Mesodermal cell (in vitro differentiated cells): Measurements from ENCODE around the gene CABP4.

Experiments
- H3K27ac ChIP-seq: 2 replicates; pipeline ENCODE4 v1.7.0; 2013; ENCODE audit warnings: mild to moderate bottlenecking, low read depth, low read length, moderate library complexity; ENCODE audit not compliant: severe bottlenecking
- H3K36me3 ChIP-seq: 2 replicates; pipeline ENCODE4 v1.7.1; 2013; ENCODE audit warnings: mild to moderate bottlenecking, low read length, moderate library complexity; ENCODE audit not compliant: control insufficient read depth, insufficient read depth
- H3K4me1 ChIP-seq: one replicate; pipeline ENCODE4 v1.7.1; 2013; ENCODE audit warnings: mild to moderate bottlenecking, low read length; ENCODE audit not compliant: insufficient read depth, control insufficient read depth, poor library complexity, severe bottlenecking
- H3K4me3 ChIP-seq: 2 replicates; pipeline ENCODE4 v1.7.0; 2013; ENCODE audit warnings: low read length, control low read depth, mild to moderate bottlenecking; ENCODE audit not compliant: insufficient read depth, poor library complexity, severe bottlenecking; ENCODE audit errors: extremely low read depth
- H3K9me3 ChIP-seq: 2 replicates; pipeline ENCODE4 v1.7.1; 2013; ENCODE audit warnings: mild to moderate bottlenecking, low read length, moderate library complexity; ENCODE audit not compliant: control insufficient read depth
- WGBS, 2 experiments: methylation state at CpG; one replicate each; pipeline ENCODE4 v1.1.5; 2013; ENCODE audit warnings: missing lambda C conversion rate in 2 of 2; ENCODE audit not compliant: insufficient coverage in 2 of 2; 5-methylcytosine and 5-hydroxymethylcytosine counted together

CABP4 gene

DNA sequence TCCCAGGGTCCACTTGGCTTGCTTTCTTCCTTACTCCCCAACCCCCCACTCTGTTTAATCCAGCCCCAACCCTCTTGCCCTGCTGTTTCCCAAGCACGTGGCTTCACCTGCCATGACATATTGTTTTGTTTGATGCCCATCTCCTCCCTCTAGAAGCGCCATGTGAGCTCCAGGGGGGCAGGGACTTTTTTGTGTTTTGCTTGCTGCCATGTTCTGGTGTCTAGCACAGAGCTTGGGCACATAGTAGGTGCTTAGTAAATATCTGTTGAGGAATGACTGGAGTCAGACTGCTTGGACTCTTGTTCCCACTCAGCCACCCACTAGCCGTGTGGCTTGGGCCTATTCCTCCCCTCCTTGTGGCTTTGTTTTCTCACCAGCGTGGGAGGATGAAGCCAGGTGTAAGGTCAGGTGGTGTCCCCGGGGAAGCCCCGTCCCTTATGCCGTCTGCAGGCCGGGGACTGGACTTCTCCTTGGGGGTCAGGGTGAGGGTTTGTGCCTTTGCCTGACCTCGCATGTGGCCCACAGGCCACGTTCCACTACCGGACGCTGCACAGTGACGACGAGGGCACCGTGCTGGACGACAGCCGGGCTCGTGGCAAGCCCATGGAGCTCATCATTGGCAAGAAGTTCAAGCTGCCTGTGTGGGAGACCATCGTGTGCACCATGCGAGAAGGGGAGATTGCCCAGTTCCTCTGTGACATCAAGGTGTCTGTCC is 31.5 kb downstream of the CABP4 start:
- Histone ChIP-seq H3K9me3 (peaks cover 6% of the 10 kb centered on the region), H3K36me3 (peaks cover 35% of the 10 kb centered on the region), H3K4me3 (no peak overlapping the region), H3K27ac (no peak overlapping the region), H3K4me1 (no peaks in the 10 kb centered on the region)
- WGBS, 2 experiments = 95 to 97% methylated on average over 13 to 16 of the region's 20 CpGs

DNA sequence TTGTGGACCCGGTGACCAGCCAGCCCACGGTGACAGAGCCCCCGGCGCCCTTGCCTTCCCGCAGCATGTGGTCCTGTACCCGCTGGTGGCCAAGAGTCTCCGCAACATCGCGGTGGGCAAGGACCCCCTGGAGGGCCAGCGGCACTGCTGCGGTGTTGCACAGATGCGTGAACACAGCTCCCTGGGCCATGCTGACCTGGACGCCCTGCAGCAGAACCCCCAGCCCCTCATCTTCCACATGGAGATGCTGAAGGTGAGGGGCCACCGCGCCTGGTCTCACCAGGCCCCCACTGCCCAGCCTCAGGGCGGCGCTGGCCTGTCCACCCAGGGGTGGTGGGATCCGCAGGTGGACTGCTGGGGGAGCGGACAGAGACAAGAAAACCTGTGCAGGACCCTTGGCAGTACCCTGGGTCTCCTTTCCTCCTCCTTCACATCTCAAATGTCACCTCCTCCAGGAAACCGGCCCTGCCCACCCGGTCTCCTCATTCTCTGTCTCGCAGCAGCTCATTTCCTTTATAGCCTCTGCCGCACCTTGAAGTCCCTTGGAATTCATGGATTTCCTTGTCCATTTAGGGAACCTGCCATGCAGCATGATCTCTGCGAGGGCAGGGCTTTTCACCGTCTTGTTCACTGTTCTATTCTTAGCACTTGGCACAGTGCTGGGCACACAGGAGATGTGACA is 34.2 kb downstream of the CABP4 start:
- Histone ChIP-seq H3K27ac (no peak overlapping the region), H3K4me1 (no peaks in the 10 kb centered on the region), H3K36me3 (peaks cover 52% of the 10 kb centered on the region), H3K9me3 (no peaks in the 10 kb centered on the region), H3K4me3 (no peak overlapping the region)
- WGBS, 2 experiments = 90 to 95% methylated on average over 16 to 19 of the region's 25 CpGs

DNA sequence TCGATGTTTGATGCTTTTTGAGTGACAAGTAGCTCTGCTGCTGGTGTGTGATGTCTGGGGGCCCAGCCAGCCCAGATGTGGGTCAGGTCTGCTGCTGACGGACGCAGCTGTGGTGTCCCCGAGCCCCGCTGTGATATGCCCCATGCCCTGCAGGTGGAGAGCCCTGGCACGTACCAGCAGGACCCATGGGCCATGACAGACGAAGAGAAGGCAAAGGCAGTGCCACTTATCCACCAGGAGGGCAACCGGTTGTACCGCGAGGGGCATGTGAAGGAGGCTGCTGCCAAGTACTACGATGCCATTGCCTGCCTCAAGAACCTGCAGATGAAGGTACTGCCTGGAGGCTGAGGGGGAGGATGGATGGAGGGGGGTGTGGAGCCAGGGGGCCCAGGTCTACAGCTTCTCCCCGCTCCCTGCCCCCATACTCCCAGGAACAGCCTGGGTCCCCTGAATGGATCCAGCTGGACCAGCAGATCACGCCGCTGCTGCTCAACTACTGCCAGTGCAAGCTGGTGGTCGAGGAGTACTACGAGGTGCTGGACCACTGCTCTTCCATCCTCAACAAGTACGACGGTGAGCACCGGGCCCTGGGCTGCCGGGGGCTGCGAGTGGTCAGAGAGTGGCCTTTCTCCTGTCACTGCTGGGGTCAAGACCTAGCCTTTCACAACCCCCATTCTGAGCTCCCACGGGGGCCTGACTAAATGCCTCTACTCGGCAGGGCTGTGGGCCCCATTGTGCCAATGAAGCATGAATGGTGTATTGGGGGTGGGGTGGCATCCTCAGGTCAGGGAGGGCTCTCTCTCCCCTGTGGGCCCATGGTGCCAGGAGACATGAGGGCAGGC is 35.0 kb downstream of the CABP4 start:
- WGBS, 2 experiments = 95 to 96% methylated on average over 19 of the region's 23 CpGs
- Histone ChIP-seq H3K36me3 (peaks cover 57% of the 10 kb centered on the region), H3K4me1 (no peaks in the 10 kb centered on the region), H3K4me3 (no peak overlapping the region), H3K27ac (no peak overlapping the region), H3K9me3 (no peaks in the 10 kb centered on the region)

DNA sequence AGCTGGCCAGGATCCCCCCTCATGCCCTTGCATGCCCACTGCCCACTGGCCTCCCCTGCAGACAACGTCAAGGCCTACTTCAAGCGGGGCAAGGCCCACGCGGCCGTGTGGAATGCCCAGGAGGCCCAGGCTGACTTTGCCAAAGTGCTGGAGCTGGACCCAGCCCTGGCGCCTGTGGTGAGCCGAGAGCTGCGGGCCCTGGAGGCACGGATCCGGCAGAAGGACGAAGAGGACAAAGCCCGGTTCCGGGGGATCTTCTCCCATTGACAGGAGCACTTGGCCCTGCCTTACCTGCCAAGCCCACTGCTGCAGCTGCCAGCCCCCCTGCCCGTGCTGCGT is 35.5 kb downstream of the CABP4 start:
- Histone ChIP-seq H3K4me3 (no peak overlapping the region), H3K4me1 (no peaks in the 10 kb centered on the region), H3K36me3 (peaks cover 63% of the 10 kb centered on the region), H3K27ac (no peak overlapping the region), H3K9me3 (no peaks in the 10 kb centered on the region)
- 97% methylated on average over 13 to 15 of the region's 15 CpGs for WGBS, 2 experiments

DNA sequence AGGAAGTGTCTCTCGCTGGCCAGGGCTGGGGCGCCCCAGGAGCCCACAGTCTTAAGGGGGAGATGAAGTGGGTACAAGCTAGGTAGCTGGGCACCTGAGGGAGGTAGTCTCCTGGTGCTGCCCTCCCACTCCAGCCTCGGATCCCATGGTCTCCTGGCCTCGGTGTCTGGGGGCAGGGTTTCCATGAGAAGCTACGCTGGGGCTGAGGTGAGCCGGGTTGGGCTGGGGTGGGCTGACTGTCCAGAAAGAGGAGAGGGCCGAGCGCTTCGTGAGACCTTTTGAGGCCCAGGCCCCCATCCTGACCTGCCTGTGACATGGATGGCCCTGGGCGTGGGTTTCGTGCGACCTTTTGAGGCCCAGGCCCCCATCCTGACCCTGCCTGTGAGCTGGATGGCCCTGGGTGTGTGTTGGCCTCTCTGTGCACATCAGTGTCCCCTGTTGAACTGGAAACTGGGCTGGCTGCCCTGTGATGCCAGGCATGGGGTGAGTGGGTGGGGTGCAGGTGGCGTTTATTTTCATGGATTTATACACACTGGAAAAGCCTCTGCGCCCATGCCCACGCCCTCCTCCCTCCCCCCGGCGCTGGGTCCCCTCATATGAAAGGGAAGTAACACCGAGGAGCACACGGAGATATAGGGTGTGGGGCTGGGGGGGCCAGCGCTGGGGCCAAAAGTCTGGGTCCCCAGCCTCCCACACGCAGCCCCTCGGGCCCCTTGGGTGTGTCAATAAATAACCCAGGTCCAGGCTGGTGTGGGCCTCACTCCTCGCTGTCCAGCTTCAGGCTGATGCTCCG is 36.3 kb downstream of the CABP4 start:
- no peaks in the 10 kb centered on the region for H3K4me1 ChIP-seq
- H3K9me3 ChIP-seq = no peaks in the 10 kb centered on the region
- no peak overlapping the region for H3K4me3 ChIP-seq
- H3K36me3 ChIP-seq = peaks cover 69% of the 10 kb centered on the region
- WGBS, 2 experiments = 97% methylated on average over 18 to 23 of the region's 24 CpGs
- H3K27ac ChIP-seq = no peak overlapping the region

DNA sequence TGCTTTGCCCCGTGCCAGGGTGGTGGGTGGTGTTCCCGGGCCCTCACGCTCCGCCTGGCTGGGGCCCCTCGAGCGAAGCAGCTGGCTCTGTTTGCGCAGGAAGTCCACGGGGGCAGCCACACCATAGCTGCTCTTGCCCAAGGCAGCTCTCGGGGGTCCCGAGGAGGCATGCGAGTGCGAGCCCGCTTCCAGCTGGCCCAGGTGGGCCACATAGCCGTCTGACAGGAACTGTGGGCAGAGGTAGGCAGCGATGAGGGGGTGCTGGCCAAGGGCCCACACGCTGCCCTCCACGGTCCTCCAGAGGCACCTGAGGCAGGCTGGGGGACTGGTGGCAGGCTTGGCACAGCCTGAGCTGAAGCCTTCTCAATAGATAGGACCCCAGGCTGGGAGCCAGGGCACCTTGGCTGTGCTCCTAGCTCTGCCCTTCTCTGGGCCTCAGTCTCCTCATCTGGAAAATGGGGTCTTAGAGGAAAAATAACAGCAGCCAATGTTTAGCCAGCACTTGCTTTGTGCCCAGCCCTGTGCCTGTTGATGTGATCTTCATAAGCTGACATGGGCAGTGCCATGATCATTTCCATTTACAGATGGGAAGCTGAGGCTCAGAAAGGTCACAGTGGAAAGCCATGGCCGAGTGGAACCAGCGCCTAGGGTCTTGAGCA is 37.0 kb downstream of the CABP4 start:
- no peak overlapping the region for H3K4me3 ChIP-seq
- no peak overlapping the region for H3K27ac ChIP-seq
- H3K4me1 ChIP-seq = no peaks in the 10 kb centered on the region
- H3K36me3 ChIP-seq = peaks cover 69% of the 10 kb centered on the region
- WGBS, 2 experiments = 88 to 96% methylated on average over 9 to 19 of the region's 19 CpGs
- H3K9me3 ChIP-seq = no peaks in the 10 kb centered on the region

DNA sequence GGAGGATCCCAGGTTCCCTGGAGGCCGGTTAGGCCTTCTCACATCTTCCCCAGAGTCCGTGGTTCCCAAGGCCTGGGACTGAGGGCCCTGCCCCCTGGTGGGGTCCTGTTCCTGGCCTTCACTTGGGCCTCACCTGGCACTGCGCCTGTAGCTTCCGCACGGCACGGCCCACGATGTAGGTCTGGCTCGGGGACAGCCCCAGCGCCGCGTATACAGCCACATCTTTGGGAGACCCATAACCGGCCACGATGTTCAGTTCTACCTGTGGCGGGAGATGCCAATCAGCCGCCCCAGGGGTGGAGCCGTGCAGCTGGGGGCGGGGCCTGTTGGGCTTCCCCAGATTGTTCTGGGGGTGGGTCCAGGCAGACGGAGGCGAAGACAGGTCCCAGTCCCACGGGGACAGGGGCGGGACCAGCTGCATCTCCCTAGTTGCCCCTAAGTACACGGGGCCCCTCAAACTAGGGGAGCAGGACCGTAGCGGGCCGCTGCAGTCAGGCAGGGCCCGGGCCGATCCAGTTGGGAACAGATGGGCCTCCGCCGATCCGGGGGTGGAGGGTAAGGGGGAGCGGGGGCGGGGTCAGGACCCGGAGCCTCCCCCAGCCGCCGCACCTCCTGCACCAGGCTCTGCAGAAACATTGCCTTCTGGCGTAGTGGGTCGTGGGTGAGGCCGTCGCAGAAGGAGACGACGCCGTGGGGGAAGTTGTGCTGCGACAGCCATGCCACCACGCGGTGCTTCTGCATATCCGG is 37.8 kb downstream of the CABP4 start:
- Histone ChIP-seq H3K27ac (no peak overlapping the region), H3K36me3 (peaks cover 72% of the 10 kb centered on the region), H3K9me3 (no peaks in the 10 kb centered on the region), H3K4me1 (no peaks in the 10 kb centered on the region), H3K4me3 (no peak overlapping the region)
- WGBS, 2 experiments = 90 to 95% methylated on average over 27 to 45 of the region's 46 CpGs

DNA sequence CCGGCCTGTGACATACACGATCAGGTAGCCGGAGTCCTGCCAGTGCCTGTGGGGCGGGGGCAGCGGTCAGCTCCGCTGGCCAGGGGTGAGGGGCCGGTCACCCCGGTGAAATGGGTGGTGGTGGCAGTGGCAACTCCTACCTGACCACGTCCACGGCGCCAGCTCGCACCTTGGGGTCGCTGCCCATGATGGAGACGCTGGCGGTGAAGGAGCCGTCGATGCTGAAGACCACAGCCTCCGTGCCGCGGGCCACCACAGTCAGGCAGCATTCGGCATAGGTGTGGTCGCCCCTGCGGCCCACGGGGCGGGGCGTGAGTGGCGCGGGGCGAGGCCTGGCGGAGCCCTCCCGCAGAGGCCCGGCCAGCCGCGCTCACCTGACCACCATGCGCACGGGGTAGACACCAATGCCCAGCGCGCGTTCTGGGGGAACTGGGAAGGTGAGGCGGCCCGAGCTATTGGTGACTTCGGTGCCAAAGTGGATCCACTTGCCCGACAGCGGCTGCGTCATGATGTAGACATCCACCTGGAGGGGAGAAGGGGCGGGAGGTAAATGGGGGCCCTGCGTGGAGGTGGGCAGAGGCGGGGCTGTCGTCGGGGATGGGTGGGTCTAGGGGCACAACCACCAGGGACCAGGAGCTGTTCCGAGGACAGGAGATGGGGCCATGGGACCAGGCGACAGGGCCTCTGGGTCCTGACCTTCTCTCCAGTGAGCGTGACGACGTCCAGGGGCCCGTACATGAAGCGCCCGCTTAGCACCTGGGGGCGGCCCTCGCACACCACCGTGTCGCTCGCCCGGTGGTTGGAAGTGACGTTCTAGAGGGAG is 38.6 kb downstream of the CABP4 start:
- 95 to 96% methylated on average over 62 to 65 of the region's 65 CpGs for WGBS, 2 experiments
- Histone ChIP-seq H3K4me1 (no peaks in the 10 kb centered on the region), H3K4me3 (no peak overlapping the region), H3K9me3 (no peaks in the 10 kb centered on the region), H3K27ac (no peak overlapping the region), H3K36me3 (peaks cover 72% of the 10 kb centered on the region)
